Stimulated activated effector memory CD8-positive, alpha-beta T cell treated with anti-CD3 and anti-CD28 coated beads, Interleukin-12 subunit alpha, Interleukin-12 subunit beta, amount 100 ng/mL, for 72 hours (primary cell): ENCODE data around the gene DLX5.

Source experiments
- ATAC-seq: fragments of 150-1000 bp; cut with Tn5 transposase; 2 replicates; pipeline ENCODE4 v1.10.0; 2021
- DNase-seq, 2 donors: peaks; one replicate each; pipeline ENCODE4 v3.0.0; 2021 to 2022; ENCODE audit warnings: low spot score in 2 of 2
- H3K27ac Mint-ChIP-seq: one replicate; pipeline ENCODE4 v1.8.0; 2022; ENCODE audit warnings: mild to moderate bottlenecking, mixed read lengths
- H3K36me3 Mint-ChIP-seq: one replicate; pipeline ENCODE4 v1.8.0; 2022; ENCODE audit warnings: mild to moderate bottlenecking, mixed read lengths
- H3K4me1 Mint-ChIP-seq: one replicate; pipeline ENCODE4 v1.8.0; 2022; ENCODE audit warnings: mixed read lengths
- H3K4me3 Mint-ChIP-seq: one replicate; pipeline ENCODE4 v1.8.0; 2022; ENCODE audit warnings: mild to moderate bottlenecking, mixed read lengths
- H3K9me3 Mint-ChIP-seq: one replicate; pipeline ENCODE4 v1.8.0; 2022; ENCODE audit warnings: mixed read lengths

The DLX5 gene

GRCh38 chr7:97021747-97022490, 2.7 kb downstream of the DLX5 start:
- ATAC-seq = no peak
- Mint-ChIP-seq H3K4me3 (no peak overlapping the region), H3K36me3 (peaks cover 6% of the 10 kb centered on the region), H3K27ac (no peak overlapping the region), H3K4me1 (peaks cover 40% of the 10 kb centered on the region), H3K9me3 (no peaks in the 10 kb centered on the region)
- no peak for DNase-seq

GRCh38 chr7:97020996-97021746, 3.5 kb downstream of the DLX5 start:
- peaks cover 6% of the 10 kb centered on the region for H3K36me3 Mint-ChIP-seq
- DNase-seq (no peak), ATAC-seq (no peak)
- H3K4me1 Mint-ChIP-seq = peaks cover 32% of the 10 kb centered on the region
- H3K4me3 Mint-ChIP-seq = no peak overlapping the region
- H3K9me3 Mint-ChIP-seq = no peaks in the 10 kb centered on the region
- H3K27ac Mint-ChIP-seq = no peak overlapping the region

DNA sequence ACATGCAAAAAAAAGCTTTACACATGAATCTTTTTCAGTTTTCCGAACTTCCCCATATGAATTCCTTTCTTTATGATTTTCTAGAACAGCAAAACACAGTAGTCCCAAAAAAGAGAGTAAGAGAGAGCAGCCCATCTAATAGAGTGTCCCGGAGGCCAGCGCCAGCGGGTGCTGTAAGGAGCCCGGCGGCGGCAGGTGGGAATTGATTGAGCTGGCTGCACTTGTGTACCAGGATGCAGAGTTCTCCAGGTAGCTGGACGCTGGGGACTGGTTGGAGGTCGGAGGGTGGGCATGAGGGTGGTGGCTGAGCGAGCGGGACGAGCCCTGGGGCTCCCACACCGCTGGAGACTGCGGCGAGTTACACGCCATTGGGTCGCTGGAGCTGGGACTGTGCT, 4.0 kb downstream of the DLX5 start:
- H3K27ac Mint-ChIP-seq = no peak overlapping the region
- peaks cover 27% of the 10 kb centered on the region for H3K4me1 Mint-ChIP-seq
- ATAC-seq (no peak), DNase-seq (no peak)
- no peaks in the 10 kb centered on the region for H3K9me3 Mint-ChIP-seq
- peaks cover 6% of the 10 kb centered on the region for H3K36me3 Mint-ChIP-seq
- no peak overlapping the region for H3K4me3 Mint-ChIP-seq

DNA sequence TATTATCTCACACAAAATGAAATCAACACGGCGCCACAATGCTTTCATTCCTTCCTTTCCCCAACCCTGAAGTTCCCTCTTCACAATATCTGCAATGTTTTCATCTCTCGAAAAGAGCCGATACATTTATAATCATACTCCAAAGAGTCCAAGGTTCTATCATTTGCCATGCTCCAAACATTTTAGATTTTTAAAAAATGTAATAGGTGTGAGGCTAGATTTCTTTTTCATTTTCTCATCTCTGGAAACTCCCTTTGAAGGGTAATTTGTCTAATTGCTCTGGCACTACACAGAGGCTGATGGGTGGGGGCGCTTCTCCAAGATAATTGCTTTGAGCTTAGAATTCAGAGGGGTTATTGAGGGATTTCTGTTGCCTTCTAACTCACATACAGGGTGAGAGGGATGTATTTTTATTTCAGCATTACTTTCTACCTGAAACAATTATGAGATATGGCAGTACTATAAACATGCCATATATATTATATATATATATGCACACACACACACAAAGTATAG, 4.9 kb downstream of the DLX5 start:
- peaks cover 27% of the 10 kb centered on the region for H3K4me1 Mint-ChIP-seq
- H3K36me3 Mint-ChIP-seq = peaks cover 6% of the 10 kb centered on the region

GRCh38 chr7:97018791-97019531, 5.7 kb downstream of the DLX5 start:
- no peak for DNase-seq
- Mint-ChIP-seq H3K9me3 (no peaks in the 10 kb centered on the region), H3K36me3 (peaks cover under 1% of the 10 kb centered on the region), H3K4me1 (peaks cover 20% of the 10 kb centered on the region), H3K4me3 (no peak overlapping the region), H3K27ac (no peak overlapping the region)
- ATAC-seq = no peak

More for the DNA sequence above, 4.9 kb downstream of the DLX5 start:
- no peaks in the 10 kb centered on the region for H3K9me3 Mint-ChIP-seq
- no peak for DNase-seq
- ATAC-seq = no peak
- no peak overlapping the region for H3K4me3 Mint-ChIP-seq
- H3K27ac Mint-ChIP-seq = no peak overlapping the region

GRCh38 chr7:97018126-97018601, 6.5 kb downstream of the DLX5 start:
- no peak overlapping the region for H3K27ac Mint-ChIP-seq
- DNase-seq = no peak
- ATAC-seq = no peak
- no peaks in the 10 kb centered on the region for H3K9me3 Mint-ChIP-seq
- no peaks in the 10 kb centered on the region for H3K36me3 Mint-ChIP-seq
- H3K4me1 Mint-ChIP-seq = peaks cover 16% of the 10 kb centered on the region
- no peak overlapping the region for H3K4me3 Mint-ChIP-seq

DNA sequence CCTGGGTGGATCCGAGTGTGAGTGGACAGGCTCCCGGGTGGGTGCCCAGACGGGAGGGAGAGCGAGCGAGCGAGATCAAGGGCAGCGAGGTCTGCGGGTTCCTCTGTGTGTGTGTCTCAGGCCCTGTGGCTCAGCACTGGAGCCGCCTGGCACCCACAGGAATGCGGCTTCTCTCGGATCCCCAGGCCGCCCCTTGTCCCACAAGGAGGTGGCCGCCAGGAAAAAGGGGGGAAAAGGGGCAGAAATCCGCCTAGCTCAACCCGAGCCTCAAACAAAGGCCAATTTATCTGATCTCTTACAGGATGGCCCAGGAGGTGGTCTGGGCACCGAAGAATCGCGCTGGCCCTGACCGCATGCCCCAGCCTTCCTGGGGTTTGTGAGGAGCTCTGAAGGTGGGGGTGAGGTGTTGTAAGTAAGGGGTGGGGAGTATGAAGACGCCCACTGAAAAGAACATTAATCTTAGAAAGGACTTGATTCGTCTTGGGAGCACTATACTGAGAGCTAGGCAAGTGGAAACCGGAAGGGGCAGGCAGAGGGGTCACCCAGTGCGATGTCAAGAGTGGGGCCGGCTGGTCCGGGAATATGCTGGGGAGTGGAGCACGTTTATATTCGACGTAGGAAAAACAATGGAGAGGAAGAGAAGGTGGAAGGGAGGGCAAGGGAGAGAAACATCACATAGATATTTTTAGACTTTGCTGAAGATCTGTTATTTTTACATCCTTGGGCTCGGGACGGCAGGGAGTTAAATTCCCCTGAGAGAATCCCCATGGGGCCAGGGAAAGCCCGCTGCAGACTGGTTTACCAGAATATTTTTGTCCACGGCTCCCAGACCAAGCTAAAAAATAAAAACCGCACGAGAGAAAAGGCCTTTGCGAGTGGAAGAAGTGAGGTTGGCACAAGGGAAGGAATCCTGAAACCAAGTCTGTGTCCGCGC, 7.2 kb downstream of the DLX5 start:
- Mint-ChIP-seq H3K36me3 (no peaks in the 10 kb centered on the region), H3K4me3 (no peak overlapping the region), H3K9me3 (no peaks in the 10 kb centered on the region), H3K4me1 (peaks cover 12% of the 10 kb centered on the region), H3K27ac (no peak overlapping the region)
- DNase-seq (no peak), ATAC-seq (no peak)

DNA sequence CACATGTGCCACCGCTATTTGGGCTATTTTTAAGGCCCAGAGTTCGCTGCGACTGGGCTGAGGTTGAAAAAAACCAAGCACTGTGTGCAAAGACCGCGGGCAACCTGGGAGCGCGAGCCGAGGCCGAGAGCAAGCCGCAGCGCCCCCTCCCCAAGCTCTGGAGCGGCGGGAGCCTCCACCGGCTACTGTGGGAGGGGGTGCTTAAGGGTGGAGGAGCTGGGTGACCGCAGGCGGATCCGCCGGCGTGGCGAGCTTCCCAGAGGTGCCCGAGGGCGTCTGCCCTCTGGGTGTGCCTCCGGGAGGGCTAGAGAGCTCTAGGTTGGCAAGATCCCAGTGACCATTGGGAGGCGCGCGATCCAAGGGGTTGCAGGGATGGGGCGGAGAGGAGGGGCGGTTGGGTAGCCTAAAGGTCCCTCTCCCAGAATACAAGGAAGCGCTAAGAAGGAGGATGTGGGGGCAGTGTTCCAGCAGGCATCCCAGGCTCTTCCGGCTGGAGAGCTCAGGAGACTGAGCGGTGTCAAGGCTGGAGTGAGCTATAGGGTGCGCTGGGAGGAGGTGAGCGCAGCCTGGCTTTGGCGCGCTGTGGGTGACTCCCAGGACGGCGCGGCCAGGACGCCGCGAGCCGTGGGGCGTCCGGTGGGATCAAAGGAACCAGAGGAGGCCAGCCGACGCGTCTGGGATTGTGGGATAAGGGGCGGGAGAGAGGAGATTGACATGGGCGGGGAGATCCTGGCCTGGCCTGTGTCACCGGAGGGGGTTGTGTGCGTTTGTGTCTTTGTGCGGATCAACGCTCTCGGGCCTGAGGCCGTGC, 8.0 kb downstream of the DLX5 start:
- Mint-ChIP-seq H3K27ac (no peak overlapping the region), H3K4me1 (peaks cover 6% of the 10 kb centered on the region), H3K9me3 (peaks cover under 1% of the 10 kb centered on the region), H3K4me3 (no peak overlapping the region), H3K36me3 (no peaks in the 10 kb centered on the region)
- DNase-seq = peak in 1 of 2 donors; percentile 42
- peak; percentile 42 for ATAC-seq

- Mint-ChIP-seq H3K27ac (no peak overlapping the region), H3K4me1 (peaks cover 6% of the 10 kb centered on the region), H3K36me3 (no peaks in the 10 kb centered on the region), H3K9me3 (peaks cover 2% of the 10 kb centered on the region), H3K4me3 (no peak overlapping the region)
- DNase-seq (peak in 1 of 2 donors; percentile 4), ATAC-seq (no peak)
Observed at GRCh38 chr7:97015756-97016380, 8.8 kb downstream of the DLX5 start.

DNA sequence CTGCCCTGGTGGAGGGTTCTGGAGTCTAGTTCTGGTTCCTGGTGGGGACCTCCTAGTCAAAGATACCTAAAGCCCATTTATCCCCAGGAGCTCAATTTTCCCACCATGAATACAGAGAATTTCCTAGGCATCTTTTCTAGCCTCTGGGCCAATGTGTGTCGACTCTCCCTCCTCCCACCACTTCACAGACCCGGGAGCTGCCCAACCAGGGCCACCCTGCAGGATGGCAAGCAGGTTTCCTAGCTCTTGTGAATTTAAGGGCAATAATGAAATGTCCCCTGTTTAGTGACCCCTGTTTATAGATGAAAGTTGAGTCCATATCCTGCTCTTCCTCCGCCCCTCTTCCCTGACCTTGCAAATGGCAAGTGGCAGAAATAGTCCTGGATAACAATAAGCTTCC, 9.4 kb downstream of the DLX5 start:
- no peaks in the 10 kb centered on the region for H3K36me3 Mint-ChIP-seq
- no peak overlapping the region for H3K4me3 Mint-ChIP-seq
- peaks cover 6% of the 10 kb centered on the region for H3K4me1 Mint-ChIP-seq
- peaks cover 2% of the 10 kb centered on the region for H3K9me3 Mint-ChIP-seq
- DNase-seq (peak in 1 of 2 donors; percentile 13), ATAC-seq (no peak)
- no peak overlapping the region for H3K27ac Mint-ChIP-seq

DNA sequence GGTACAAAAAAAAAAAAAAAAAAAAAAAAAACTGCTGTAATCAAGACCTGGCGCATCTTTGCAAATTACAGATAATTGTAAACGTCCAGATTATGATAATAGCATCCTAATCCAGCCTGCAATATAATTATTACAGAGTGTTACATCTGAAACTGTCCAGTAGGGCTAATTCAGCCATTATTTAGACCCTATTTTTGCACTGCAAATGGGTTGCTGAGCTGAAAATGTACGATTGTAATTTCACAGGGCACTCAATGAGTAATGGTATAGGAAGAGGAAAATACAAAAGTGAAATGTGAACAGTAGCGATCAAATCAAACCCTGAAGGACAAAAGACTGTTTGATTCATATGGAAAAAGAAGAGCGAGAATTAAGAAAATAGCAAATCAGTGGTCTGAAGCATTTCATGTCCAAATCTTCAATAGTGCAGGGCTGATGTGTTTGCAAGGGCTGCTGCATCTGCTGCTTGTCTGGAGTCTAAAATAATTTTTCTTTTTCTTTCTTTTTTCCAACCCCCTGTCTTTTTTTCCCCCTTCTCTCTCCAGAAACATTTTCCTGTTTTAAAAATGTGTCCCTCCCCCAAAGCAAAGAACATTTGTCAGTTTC, 10.4 kb downstream of the DLX5 start:
- no peak overlapping the region for H3K27ac Mint-ChIP-seq
- H3K4me1 Mint-ChIP-seq = peaks cover 6% of the 10 kb centered on the region
- no peaks in the 10 kb centered on the region for H3K36me3 Mint-ChIP-seq
- ATAC-seq = no peak
- no peak overlapping the region for H3K4me3 Mint-ChIP-seq
- H3K9me3 Mint-ChIP-seq = peaks cover 2% of the 10 kb centered on the region
- no peak for DNase-seq

DNA sequence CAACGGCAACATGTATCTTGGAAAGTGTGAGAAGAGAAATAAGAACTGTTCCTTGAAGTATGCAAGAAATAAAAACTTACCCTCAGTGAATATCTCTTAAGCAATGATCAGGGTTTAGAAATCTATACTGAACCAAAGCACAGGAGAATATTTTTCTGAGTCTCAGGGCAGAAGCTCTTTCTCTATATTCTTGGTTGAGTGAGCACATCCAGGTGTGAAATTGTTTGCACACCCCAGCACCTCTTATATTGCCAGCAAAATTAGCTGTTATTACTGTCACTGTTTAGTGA, 10.8 kb downstream of the DLX5 start:
- peaks cover 2% of the 10 kb centered on the region for H3K9me3 Mint-ChIP-seq
- no peak overlapping the region for H3K27ac Mint-ChIP-seq
- H3K4me1 Mint-ChIP-seq = peaks cover 6% of the 10 kb centered on the region
- ATAC-seq (no peak), DNase-seq (no peak)
- no peak overlapping the region for H3K4me3 Mint-ChIP-seq
- H3K36me3 Mint-ChIP-seq = no peaks in the 10 kb centered on the region

DNA sequence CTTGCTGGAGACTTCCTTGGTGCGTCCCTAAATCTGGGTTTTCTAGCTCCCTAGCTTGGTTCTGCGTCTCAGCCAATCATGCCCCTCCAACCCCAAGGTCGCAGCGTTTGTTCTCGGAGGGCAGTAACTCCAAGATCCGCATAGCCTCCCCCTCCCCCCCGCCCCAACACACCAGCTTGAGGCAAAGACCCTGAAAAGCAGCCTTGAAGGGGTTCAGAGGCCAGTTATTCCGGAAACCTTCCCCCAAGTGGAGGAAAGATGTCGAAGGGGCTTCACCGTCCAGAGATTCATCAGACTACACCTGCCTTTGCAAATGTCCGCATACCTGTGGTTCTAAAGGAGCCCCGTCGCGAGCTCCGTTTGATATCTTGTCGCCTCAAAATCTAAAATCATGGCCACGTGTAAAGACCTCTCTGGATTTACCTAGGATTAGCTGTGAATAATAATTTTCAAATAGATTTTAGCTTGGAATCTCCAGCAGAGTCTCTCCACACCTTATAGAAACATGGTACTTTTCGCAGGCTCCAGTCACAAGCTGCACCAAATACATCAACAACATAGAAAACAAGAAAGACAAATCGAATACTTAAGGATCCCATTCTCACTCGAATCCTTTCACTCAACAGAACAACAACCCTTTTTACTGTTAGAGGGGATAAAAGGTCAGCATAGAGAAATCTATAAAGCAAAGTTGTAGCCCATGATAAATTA, 11.3 kb downstream of the DLX5 start:
- DNase-seq (peak in 1 of 2 donors; percentile 18), ATAC-seq (no peak)
- Mint-ChIP-seq H3K4me3 (no peak overlapping the region), H3K27ac (no peak overlapping the region), H3K4me1 (peaks cover 6% of the 10 kb centered on the region), H3K36me3 (no peaks in the 10 kb centered on the region), H3K9me3 (peaks cover 2% of the 10 kb centered on the region)
